GM12872 (cell line): Measurements from ENCODE around the gene DMAP1.

Experiments used
- CTCF ChIP-seq: IDR thresholded peaks from 3 replicates; pipeline ENCODE4 v1.5.1; 2011; ENCODE audit warnings: low read depth, mild to moderate bottlenecking, low read length, moderate library complexity; ENCODE audit not compliant: insufficient read depth

Gene DMAP1

GRCh38 chr1:44230796-44231195 lies 17.5 kb downstream of the DMAP1 start:
- no peak for TF ChIP-seq CTCF

GRCh38 chr1:44233593-44233992 lies 20.3 kb downstream of the DMAP1 start:
- no peak for TF ChIP-seq CTCF

- TF ChIP-seq CTCF, result no peak
Observed at GRCh38 chr1:44235808-44236207, 22.5 kb downstream of the DMAP1 start.

GRCh38 chr1:44236490-44237272 lies 23.4 kb downstream of the DMAP1 start:
- no peak for TF ChIP-seq CTCF

- TF ChIP-seq CTCF, result peak; percentile 74
Observed at GRCh38 chr1:44237721-44238457, 24.6 kb downstream of the DMAP1 start.

GRCh38 chr1:44238660-44239059 lies 25.4 kb downstream of the DMAP1 start:
- TF ChIP-seq CTCF, result no peak

GRCh38 chr1:44239331-44239960 lies 26.2 kb downstream of the DMAP1 start:
- TF ChIP-seq CTCF, result no peak
